Testis (tissue), 3 donors: ENCODE data around the gene RAP1GAP2. TPM values are rescaled to one million over a fixed set of nuclear protein-coding genes. Genes with fewer than 3 reads are reported as not detected.
A peak's percentile ranks its signal among the peaks of the same experiment; 100 is the strongest.

Experiments
- DNase-seq: peaks from one replicate; pipeline ENCODE4 v3.0.0-alpha.2; 2019
- H3K27ac ChIP-seq, 2 donors: fragments of 200-600 bp; sonication (generic); one replicate each; pipeline ENCODE4 v1.5.1; 2019
- H3K27me3 ChIP-seq: fragments of 200-600 bp; sonication (generic); one replicate; pipeline ENCODE4 v1.5.1; 2019
- H3K36me3 ChIP-seq: fragments of 200-600 bp; sonication (generic); one replicate; pipeline ENCODE4 v1.5.1; 2017; ENCODE audit warnings: low read depth; ENCODE audit errors: missing control alignments
- H3K4me1 ChIP-seq: fragments of 200-600 bp; sonication (generic); one replicate; pipeline ENCODE4 v1.5.1; 2019
- H3K4me3 ChIP-seq, 2 donors: fragments of 200-600 bp; sonication (generic); one replicate each; pipeline ENCODE4 v1.5.1; 2017 to 2019
- H3K9me3 ChIP-seq: fragments of 200-600 bp; sonication (generic); one replicate; pipeline ENCODE4 v1.5.1; 2017
- CTCF ChIP-seq, 3 experiments: fragments of 450-650 bp in 2 of 3; fragments of 200-600 bp in 1 of 3; sonication (generic) in 1 of 3; IDR thresholded peaks; one replicate each; pipeline ENCODE4 v1.5.1; 2016 to 2019; ENCODE audit warnings: antibody characterized with exemption in 3 of 3, mild to moderate bottlenecking in 2 of 3, moderate library complexity in 1 of 3
- POLR2A ChIP-seq: fragments of 450-650 bp; IDR thresholded peaks from one replicate; pipeline ENCODE4 v1.6.1; 2017; ENCODE audit warnings: antibody characterized with exemption, mild to moderate bottlenecking, moderate library complexity
- WGBS, 2 donors: methylation state at CpG; one replicate each; pipeline ENCODE4 v1.1.5; 2018; 5-methylcytosine and 5-hydroxymethylcytosine counted together
- intact Hi-C: fragments of 100-400 bp; cut with DNase I; formaldehyde crosslinking; loops from one replicate; pipeline ENCODE4 v1.15.1; 2023; ENCODE audit warnings: low total_unique reads
- polyA plus RNA-seq: library from polyadenylated mRNA; stranded (reverse); fragments of 350-450 nt; fragmentation: Illumina TruSeq; extraction: RNeasy Lipid Tissue Mini Kit (QIAGEN cat#74804); gene quantifications from one replicate; pipeline ENCODE4 v1.2.3, GENCODE V29; 2014; ENCODE audit warnings: low read depth, low replicate concordance; ENCODE audit not compliant: insufficient read depth
- total RNA-seq, 2 donors: library from RNA; depleted of rRNA; stranded (reverse); fragments of >200 nt; gene quantifications; one replicate each; pipeline ENCODE4 v1.2.3, GENCODE V29; 2016

RAP1GAP2 gene
- total and polyA plus RNA-seq, 3 donors from 2014 or later: 10.4 to 21.7 (median 15.1) TPM

DNA sequence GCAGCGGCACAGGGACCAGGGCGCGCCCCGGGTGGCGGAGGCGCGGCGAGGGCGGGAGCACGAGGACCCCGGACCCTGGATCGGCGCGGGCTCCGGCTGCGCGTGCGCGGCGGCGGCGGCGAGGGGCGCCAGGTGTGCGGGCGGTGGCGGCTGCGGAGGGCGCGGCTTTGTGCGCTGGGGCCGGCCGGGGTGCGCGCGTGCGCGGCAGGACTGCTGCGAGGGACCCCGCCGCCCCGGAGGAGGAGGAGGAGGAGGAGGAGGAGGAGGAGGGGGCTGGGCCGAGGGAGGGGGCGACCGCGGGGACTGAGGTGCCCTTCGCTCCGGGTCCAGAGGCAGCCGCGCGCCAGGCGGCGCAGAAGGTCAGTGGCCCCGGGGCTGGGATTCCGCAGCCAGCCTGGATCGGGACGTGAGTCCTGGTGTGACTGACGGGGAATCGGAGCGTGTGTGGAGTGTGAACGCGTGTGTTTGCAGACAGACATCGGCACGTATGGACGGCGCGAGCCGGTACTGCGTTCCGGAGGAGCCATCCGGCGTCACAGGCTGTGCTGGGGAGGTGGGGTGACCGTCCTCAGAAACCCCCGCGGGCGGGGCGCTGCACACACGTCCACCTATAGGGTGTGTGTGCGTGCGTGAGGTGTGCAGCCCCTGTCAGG, 19.5 kb upstream of the RAP1GAP2 start:
- DNase-seq: peak; percentile 30
- Histone ChIP-seq H3K9me3 (no peaks in the 10 kb centered on the region), H3K27ac (no peak overlapping the region), H3K27me3 (no peaks in the 10 kb centered on the region), H3K36me3 (no peaks in the 10 kb centered on the region), H3K4me3 (peak overlapping the region; percentile 18 to 33), H3K4me1 (peaks cover 4% of the 10 kb centered on the region)
- 0 to 2% methylated on average over 24 to 25 of the region's 80 CpGs for WGBS, 2 donors
- intact Hi-C loops: no loop called here
- TF ChIP-seq POLR2A (no peak), CTCF (IDR thresholded peaks at IDR 0.05) (no peak)

DNA sequence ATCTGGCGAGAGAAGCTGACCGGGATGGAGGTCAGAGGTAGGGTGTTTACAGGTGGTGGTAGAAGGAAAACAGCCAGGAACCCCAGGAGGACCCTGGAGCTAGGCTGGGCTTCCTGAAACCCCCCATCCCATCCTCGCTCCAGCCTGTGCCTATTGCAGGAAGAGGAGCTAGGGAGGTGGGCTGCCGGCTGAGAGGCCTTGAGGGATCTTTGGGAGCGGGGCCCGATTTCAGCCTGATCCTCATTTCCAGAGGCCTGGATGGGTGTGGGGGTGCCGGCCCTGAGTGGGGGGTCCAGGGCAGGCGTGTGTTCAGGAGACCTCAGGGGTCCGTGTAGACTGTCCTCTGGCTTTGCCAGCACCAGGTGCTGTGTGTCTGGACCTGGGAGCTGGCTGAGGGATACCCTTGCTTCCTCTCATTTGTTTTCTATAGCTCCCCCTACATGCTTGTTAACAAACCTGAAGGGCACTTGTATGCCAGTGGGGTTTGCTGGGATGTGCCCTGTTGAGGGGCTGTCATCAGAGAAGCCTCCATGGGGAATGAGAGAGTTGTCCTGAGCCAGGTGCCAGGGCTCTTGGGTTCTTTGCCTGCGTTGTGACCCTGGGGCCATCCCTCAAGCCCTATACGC, 18.9 kb upstream of the RAP1GAP2 start:
- Histone ChIP-seq H3K27ac (no peak overlapping the region), H3K27me3 (no peaks in the 10 kb centered on the region), H3K9me3 (no peaks in the 10 kb centered on the region), H3K36me3 (no peaks in the 10 kb centered on the region), H3K4me3 (peak overlapping the region in 1 of 2 donors; percentile 24), H3K4me1 (peaks cover 4% of the 10 kb centered on the region)
- 17 to 21% methylated on average over 10 to 11 of the region's 11 CpGs for WGBS, 2 donors
- intact Hi-C loops: no loop called here
- no peak for TF ChIP-seq CTCF (IDR thresholded peaks at IDR 0.05)
- no peak for TF ChIP-seq POLR2A
- no peak for DNase-seq

GRCh38 chr17:2778489-2778888, 17.7 kb upstream of the RAP1GAP2 start:
- H3K4me1 ChIP-seq: peaks cover 4% of the 10 kb centered on the region
- intact Hi-C loops: no loop called here
- H3K9me3 ChIP-seq: no peaks in the 10 kb centered on the region
- H3K27ac ChIP-seq: no peak overlapping the region
- 65 to 84% methylated on average over 5 to 6 of the region's 6 CpGs for WGBS, 2 donors
- no peaks in the 10 kb centered on the region for H3K36me3 ChIP-seq
- H3K27me3 ChIP-seq: no peaks in the 10 kb centered on the region
- no peak for TF ChIP-seq CTCF (IDR thresholded peaks at IDR 0.05)
- no peak for TF ChIP-seq POLR2A
- H3K4me3 ChIP-seq: no peak overlapping the region
- no peak for DNase-seq

GRCh38 chr17:2779545-2779944, 16.7 kb upstream of the RAP1GAP2 start:
- no peak overlapping the region for H3K4me3 ChIP-seq
- no peak overlapping the region for H3K27ac ChIP-seq
- H3K4me1 ChIP-seq: peaks cover 4% of the 10 kb centered on the region
- H3K27me3 ChIP-seq: no peaks in the 10 kb centered on the region
- no peaks in the 10 kb centered on the region for H3K9me3 ChIP-seq
- no peaks in the 10 kb centered on the region for H3K36me3 ChIP-seq
- intact Hi-C loops: no loop called here
- no peak for DNase-seq
- 80 to 88% methylated on average over 7 of the region's 7 CpGs for WGBS, 2 donors
- TF ChIP-seq POLR2A (no peak), CTCF (IDR thresholded peaks at IDR 0.05) (no peak)

DNA sequence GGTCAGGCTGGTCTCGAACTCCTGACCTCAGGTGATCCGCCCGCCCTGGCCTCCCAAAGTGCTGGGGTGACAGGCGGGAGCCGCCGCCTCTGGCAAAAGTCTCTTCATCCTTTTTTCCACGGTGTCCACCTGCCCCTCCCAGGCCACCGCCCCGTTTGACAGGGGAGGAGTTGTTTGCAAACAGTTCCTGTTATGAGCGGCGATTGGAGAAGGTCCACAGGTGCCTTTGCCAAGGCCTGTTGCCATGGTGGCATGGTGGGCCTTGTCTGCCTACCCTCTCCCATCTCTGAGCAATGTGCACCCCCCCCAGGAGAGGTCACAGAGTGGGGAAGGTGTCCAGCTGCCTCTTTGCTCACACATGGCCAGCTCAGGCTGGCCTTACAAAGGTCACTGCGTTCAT, 16.0 kb upstream of the RAP1GAP2 start:
- Histone ChIP-seq H3K4me3 (no peak overlapping the region), H3K9me3 (no peaks in the 10 kb centered on the region), H3K4me1 (peaks cover 10% of the 10 kb centered on the region), H3K27me3 (no peaks in the 10 kb centered on the region), H3K36me3 (no peaks in the 10 kb centered on the region), H3K27ac (no peak overlapping the region)
- no peak for DNase-seq
- WGBS, 2 donors: 89 to 96% methylated on average over 7 to 12 of the region's 12 CpGs
- intact Hi-C loops: no loop called here
- TF ChIP-seq CTCF (IDR thresholded peaks at IDR 0.05) (no peak), POLR2A (no peak)
